GM21825 (cell line): Measurements from ENCODE around the gene LTBP1.
"Not testable (repeated sequence)": the region's sequence is repeated elsewhere in the genome, so short reads cannot be mapped to it uniquely, and the experiment has no call there.

Experiments
- ATAC-seq: cut with Tn5 transposase; IDR thresholded peaks from one replicate; pipeline ENCODE4 v1.9.1; 2021; ENCODE audit warnings: mild to moderate bottlenecking, moderate library complexity; ENCODE audit not compliant: unreplicated experiment

Gene LTBP1

GRCh38 chr2:33215299-33215698 is 268.5 kb downstream of the LTBP1 start:
- no peak for ATAC-seq

DNA sequence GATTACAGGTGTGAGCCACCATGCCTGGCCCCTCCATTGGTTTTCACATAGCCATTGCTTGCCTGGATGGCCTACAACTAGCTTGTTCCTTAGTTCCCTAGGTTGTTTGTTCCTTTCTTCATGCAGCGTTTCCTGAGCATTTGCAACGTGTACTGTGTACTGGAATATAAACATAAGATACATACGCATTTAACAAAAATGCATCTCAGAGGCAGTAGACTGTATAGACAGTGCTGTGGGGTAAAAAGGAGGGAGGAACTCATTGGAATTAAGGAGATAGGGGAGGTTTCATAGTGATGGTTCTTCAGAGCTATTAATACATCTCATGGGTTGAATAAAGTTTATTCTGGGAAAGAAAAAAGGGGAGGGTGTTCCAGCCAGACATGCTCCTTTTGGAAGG is 269.2 kb downstream of the LTBP1 start:
- no peak for ATAC-seq

DNA sequence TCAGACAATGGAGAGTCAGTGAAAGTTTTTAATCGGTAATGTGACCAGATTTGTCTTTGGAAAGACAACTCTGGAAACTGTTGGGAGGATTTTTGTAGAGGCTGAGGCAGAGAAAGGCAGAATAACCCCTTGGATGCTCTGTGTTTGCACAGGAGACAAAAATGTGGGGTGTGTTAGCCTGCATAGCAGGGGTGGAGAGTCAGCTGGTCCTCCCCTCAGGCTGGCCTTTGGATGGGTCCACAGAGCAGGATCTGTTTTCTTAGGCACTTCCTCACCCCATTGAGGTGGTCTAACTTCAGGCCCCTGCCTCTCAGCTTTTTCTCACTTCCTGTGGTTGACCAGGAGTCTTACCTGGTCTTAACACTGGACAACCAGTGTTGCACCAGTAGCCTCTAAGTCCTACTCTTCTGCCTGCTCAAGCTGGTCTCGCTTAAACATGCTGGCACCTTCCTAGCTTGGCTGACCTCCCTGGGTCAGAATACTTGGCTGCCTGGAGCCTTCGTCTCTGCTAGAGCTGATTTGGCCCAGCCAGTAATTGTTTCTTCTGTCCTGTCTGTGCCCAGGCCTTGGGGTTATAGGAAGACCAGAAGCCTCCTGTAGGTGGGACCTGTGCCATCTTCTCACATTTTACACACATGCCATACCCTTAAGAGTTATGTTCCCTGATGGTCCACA is 269.9 kb downstream of the LTBP1 start:
- ATAC-seq: no peak

- ATAC-seq: no peak
Observed at GRCh38 chr2:33217406-33217805, 270.7 kb downstream of the LTBP1 start.

DNA sequence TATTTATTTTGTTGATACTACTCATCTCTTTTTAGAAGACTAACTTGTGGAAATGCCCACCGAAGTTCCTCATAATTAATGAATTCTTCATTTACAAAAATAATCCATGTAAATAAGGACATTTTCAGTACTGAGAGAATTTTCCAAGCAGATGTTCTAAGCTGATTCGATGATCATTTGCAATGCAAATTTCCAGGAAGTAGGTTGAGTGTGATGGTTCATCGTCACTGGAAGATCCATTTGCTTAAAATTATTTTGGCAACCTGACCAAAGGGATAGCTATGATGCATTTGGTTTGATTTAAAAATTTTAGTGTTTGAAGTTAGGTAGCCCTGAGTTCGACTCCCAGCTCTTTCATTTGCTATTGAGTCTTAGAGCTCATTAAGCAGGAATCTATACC is 272.4 kb downstream of the LTBP1 start:
- no peak for ATAC-seq

DNA sequence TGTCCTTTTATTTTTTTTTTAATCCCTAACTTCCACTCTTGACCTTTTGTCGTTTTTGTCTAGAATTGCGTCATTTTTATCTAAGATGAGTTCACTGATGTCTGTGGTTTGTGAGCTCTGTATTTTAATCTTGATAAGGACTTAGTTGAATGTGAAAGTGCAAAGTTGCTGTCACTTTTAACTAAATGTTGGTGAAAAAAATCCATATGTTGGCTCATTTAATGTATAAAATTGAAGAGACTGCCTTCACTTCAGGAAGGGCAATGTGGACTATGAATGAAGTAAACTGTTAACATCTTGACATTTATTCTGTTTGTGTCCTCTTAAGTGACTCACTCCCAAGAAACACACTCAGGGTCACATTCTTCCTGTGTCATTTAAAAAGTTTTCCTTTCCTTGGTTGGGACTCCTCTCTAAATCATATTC is 273.1 kb downstream of the LTBP1 start:
- no peak for ATAC-seq

GRCh38 chr2:33220533-33220932 is 273.8 kb downstream of the LTBP1 start:
- ATAC-seq: no peak

GRCh38 chr2:33221046-33221784 is 274.5 kb downstream of the LTBP1 start:
- no peak for ATAC-seq

- ATAC-seq: no peak
Observed at GRCh38 chr2:33222309-33222708, 275.6 kb downstream of the LTBP1 start.

GRCh38 chr2:33223856-33224255 is 277.1 kb downstream of the LTBP1 start:
- ATAC-seq: no peak

GRCh38 chr2:33225350-33225749 is 278.6 kb downstream of the LTBP1 start:
- ATAC-seq: no peak

DNA sequence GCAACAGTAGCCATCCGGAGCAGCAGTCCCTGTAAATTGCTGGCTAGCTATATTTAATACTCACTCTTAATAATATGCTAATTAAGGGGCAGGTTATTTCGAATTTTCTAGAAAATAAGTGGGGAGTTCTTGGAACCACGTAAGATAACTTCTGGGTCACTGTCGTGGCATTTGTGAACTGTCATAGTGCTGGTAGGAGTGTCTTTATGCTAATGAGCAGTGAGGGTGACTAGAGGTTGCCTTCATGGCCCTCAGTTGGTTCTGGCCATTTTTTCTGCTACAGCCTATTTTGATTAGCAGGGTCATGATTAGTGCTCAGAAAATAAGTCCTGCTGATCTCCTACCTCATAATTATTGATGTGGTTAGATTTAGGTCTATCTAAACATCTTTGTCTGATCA is 279.8 kb downstream of the LTBP1 start:
- no peak for ATAC-seq

DNA sequence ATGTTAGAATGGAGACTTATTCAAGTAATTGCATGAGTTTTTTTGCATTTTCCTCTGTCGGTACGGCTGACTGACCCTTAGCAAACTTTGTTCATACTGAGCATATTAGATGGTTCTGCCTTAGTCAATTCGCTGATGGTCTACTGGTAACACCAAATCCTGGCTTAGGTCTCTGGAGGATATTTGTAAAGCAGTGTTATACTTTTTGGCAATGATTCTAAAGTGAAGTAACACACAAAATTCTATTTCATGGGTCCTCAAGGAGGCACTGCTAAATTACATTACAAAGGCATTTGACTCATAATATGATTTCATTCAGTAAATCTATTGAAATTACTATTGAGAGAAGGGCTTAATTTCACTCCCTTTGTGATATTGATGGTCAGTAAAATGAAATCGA is 282.9 kb downstream of the LTBP1 start:
- no peak for ATAC-seq

DNA sequence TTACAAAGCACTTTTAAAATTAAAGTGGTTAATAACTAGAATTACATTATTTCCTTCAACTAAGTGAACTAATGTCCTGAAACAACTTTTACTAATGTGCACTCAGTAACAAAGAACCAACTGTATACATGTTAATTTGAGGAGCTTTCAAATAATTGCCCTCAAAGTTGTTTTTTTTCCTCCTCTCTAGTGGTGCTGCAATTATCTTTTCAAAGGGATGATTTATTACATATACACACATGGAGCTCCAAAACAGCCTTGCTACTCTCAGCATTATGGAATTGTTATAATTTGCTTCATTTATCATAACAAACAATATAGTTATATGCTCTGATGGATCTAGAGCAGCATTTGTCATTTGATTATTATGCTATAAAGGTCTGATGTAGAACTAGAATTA is 283.4 kb downstream of the LTBP1 start:
- no peak for ATAC-seq

GRCh38 chr2:33230842-33231241 is 284.1 kb downstream of the LTBP1 start:
- no peak for ATAC-seq

- not testable (repeated sequence) for ATAC-seq
Observed at GRCh38 chr2:33235559-33235958, 288.8 kb downstream of the LTBP1 start.

GRCh38 chr2:33236482-33237385 is 290.0 kb downstream of the LTBP1 start:
- no peak for ATAC-seq

- no peak for ATAC-seq
Observed at GRCh38 chr2:33238111-33238510, 291.4 kb downstream of the LTBP1 start.

DNA sequence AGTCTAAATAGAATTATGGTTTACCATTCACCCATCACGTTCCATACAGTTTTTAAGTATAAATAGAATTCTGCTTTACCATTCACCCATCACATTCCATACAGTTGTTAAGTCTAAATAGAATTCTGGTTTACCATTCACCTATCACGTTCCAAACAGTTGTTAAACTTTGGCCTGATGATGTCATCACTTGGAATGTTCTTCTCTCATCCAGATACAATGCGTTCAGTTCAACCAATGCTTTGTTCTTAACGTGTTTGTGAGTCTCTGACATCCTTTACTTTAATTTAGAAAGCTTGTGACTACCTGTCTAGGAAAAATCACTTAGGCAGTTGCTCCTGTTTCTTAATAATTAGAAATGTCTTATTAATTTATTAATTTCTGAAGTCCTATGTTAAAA is 293.4 kb downstream of the LTBP1 start:
- ATAC-seq: no peak

DNA sequence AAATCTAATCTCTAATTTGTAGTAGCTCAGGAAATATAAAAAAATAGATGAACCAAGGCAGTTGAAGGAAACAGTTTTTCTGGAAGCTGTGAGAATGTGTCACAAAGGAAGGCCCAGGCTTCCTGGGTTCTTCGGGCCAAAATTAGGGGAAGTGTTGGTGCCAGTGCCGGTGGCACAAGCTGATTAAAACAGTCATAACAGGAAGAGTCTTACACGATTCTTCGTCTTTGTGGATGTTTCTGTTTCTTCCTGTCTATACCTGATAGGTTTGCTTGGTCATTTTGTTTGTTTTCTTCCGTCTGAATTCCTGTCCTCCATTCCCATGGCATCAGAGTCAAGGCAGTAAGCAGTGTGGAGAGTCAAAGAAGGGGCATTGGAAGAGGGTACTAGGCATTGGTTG is 294.3 kb downstream of the LTBP1 start:
- no peak for ATAC-seq

GRCh38 chr2:33241581-33241980 is 294.8 kb downstream of the LTBP1 start:
- ATAC-seq: no peak

- ATAC-seq: no peak
Observed at GRCh38 chr2:33242845-33243244, 296.1 kb downstream of the LTBP1 start.
